GM21367 (cell line): Measurements from ENCODE around the gene BLM.

Experiments
- ATAC-seq: cut with Tn5 transposase; IDR thresholded peaks from one replicate; pipeline ENCODE4 v1.9.1; 2021; ENCODE audit not compliant: unreplicated experiment

The BLM gene

GRCh38 chr15:90691369-90691768, 25.8 kb upstream of the BLM start:
- no peak for ATAC-seq

GRCh38 chr15:90691982-90692773, 25.0 kb upstream of the BLM start:
- ATAC-seq = peak; percentile 57

GRCh38 chr15:90694987-90695386, 22.2 kb upstream of the BLM start:
- ATAC-seq = no peak

- no peak for ATAC-seq
These were observed 20.0 kb upstream of the BLM start for GRCh38 chr15:90697175-90697574.

GRCh38 chr15:90698629-90699028, 18.5 kb upstream of the BLM start:
- no peak for ATAC-seq

GRCh38 chr15:90701048-90701447, 16.1 kb upstream of the BLM start:
- no peak for ATAC-seq

- ATAC-seq = no peak
These were observed 15.1 kb upstream of the BLM start for GRCh38 chr15:90701880-90702630.

- no peak for ATAC-seq
These were observed 13.7 kb upstream of the BLM start for GRCh38 chr15:90703455-90703854.

- ATAC-seq = no peak
These were observed 11.9 kb upstream of the BLM start for GRCh38 chr15:90705212-90705611.

- ATAC-seq = no peak
These were observed 10.5 kb upstream of the BLM start for GRCh38 chr15:90706394-90707327.

GRCh38 chr15:90707489-90707888, 9.7 kb upstream of the BLM start:
- ATAC-seq = no peak

GRCh38 chr15:90708516-90708915, 8.6 kb upstream of the BLM start:
- ATAC-seq = no peak

- no peak for ATAC-seq
These were observed 7.9 kb upstream of the BLM start for GRCh38 chr15:90709278-90709677.

- ATAC-seq = no peak
These were observed 6.6 kb upstream of the BLM start for GRCh38 chr15:90710436-90711027.

- no peak for ATAC-seq
These were observed 5.7 kb upstream of the BLM start for GRCh38 chr15:90711418-90711824.

- ATAC-seq = no peak
These were observed 5.3 kb upstream of the BLM start for GRCh38 chr15:90711842-90712241.

- ATAC-seq = no peak
These were observed 4.1 kb upstream of the BLM start for GRCh38 chr15:90713081-90713480.

- ATAC-seq = no peak
These were observed 700 bp upstream of the BLM start for GRCh38 chr15:90716317-90716975.

GRCh38 chr15:90718232-90718631, 1.1 kb downstream of the BLM start:
- no peak for ATAC-seq

- no peak for ATAC-seq
These were observed 3.0 kb downstream of the BLM start for GRCh38 chr15:90720131-90720530.
